SK-N-SH (cell line): ENCODE results near the gene CTSF. TPM values are rescaled to one million over a fixed set of nuclear protein-coding genes. Genes with fewer than 3 reads are reported as not detected.

Experiments
- CTCF ChIA-PET: fragments of 300-600, 350-600 bp; formaldehyde crosslinking; extraction: SDS; loops from one replicate; lab custom pipeline; 2021; lab: Yijun Ruan, JAX
- POLR2A ChIA-PET: fragments of 350-600 bp; sonication (Branson Sonifier 250); formaldehyde crosslinking; extraction: SDS; loops from one replicate; lab custom pipeline; 2020; ENCODE audit warnings: antibody characterized with exemption, inconsistent platforms; lab: Yijun Ruan, JAX
- DNase-seq: peaks from one replicate; pipeline ENCODE4 v3.0.0; 2012
- H2AFZ ChIP-seq: fragments of 200-600 bp; sonication (generic); 2 replicates; pipeline ENCODE4 v1.8.1; 2016; ENCODE audit warnings: antibody characterized with exemption, mild to moderate bottlenecking, low read depth
- H3F3A ChIP-seq: fragments of 200-600 bp; sonication (generic); replicated peaks from 2 replicates; pipeline ENCODE3; 2016; ENCODE audit warnings: antibody characterized with exemption, mild to moderate bottlenecking; ENCODE audit not compliant: insufficient read depth
- H3K27ac ChIP-seq, 2 experiments: fragments of 200-500 bp in 1 of 2; fragments of 200-600 bp in 1 of 2; sonication (Bioruptor generic) in 1 of 2; sonication (generic), shearing (Covaris generic) in 1 of 2; 2 replicates each; pipeline versions ENCODE4 v1.5.1 to v1.6.1; 2014 to 2016; ENCODE audit warnings: low read depth in 2 of 2, inconsistent platforms in 1 of 2, low read length in 1 of 2, mild to moderate bottlenecking in 1 of 2, mixed read lengths in 1 of 2
- H3K27me3 ChIP-seq: fragments of 200-600 bp; sonication (generic), shearing (Covaris generic); 2 replicates; pipeline ENCODE4 v1.6.1; 2016; ENCODE audit warnings: mixed run types; ENCODE audit not compliant: insufficient read depth
- H3K36me3 ChIP-seq, 2 experiments: fragments of 200-500 bp in 1 of 2; fragments of 200-600 bp in 1 of 2; sonication (Bioruptor generic) in 1 of 2; sonication (generic) in 1 of 2; replicated peaks in 1 of 2; 2 replicates each; pipeline versions ENCODE3 to v1.5.1; 2014 to 2016; ENCODE audit warnings: low read length in 1 of 2, mild to moderate bottlenecking in 1 of 2; ENCODE audit not compliant: insufficient read depth in 2 of 2, control insufficient read depth in 1 of 2
- H3K4me1 ChIP-seq, 2 experiments: fragments of 200-500 bp in 1 of 2; fragments of 200-600 bp in 1 of 2; sonication (Bioruptor generic) in 1 of 2; sonication (generic), shearing (Covaris generic) in 1 of 2; 2 replicates each; pipeline versions ENCODE4 v1.5.1 to v1.6.1; 2014 to 2016; ENCODE audit warnings: low read depth in 1 of 2, low read length in 1 of 2, mixed run types in 1 of 2; ENCODE audit not compliant: insufficient read depth in 2 of 2, control insufficient read depth in 1 of 2
- H3K4me2 ChIP-seq: fragments of 200-600 bp; sonication (generic), shearing (Covaris generic); 2 replicates; pipeline ENCODE4 v1.6.1; 2017; ENCODE audit warnings: mixed run types
- H3K4me3 ChIP-seq, 2 experiments: fragments of 200-500 bp in 1 of 2; fragments of 200-600 bp in 1 of 2; sonication (Bioruptor generic) in 1 of 2; sonication (generic), shearing (Covaris generic) in 1 of 2; 2 replicates each; pipeline versions ENCODE4 v1.5.1 to v1.8.1; 2014 to 2016; ENCODE audit warnings: low read depth in 2 of 2, inconsistent platforms in 1 of 2, low read length in 1 of 2, mild to moderate bottlenecking in 1 of 2, mixed read lengths in 1 of 2, moderate library complexity in 1 of 2
- H3K79me2 ChIP-seq: fragments of 200-600 bp; sonication (generic); 2 replicates; pipeline ENCODE4 v1.8.1; 2017; ENCODE audit warnings: mild to moderate bottlenecking; ENCODE audit not compliant: insufficient read depth
- H3K9ac ChIP-seq: fragments of 200-600 bp; sonication (generic); 2 replicates; pipeline ENCODE4 v1.6.1; 2017; ENCODE audit warnings: mixed run types
- H3K9me2 ChIP-seq: fragments of 200-600 bp; sonication (generic); 2 replicates; pipeline ENCODE4 v1.6.1; 2017; ENCODE audit warnings: mixed run types
- H3K9me3 ChIP-seq: fragments of 200-600 bp; sonication (generic); 2 replicates; pipeline ENCODE4 v1.6.1; 2017; ENCODE audit warnings: mixed run types, mild to moderate bottlenecking, moderate library complexity
- H4K20me1 ChIP-seq: fragments of 200-600 bp; sonication (generic); 2 replicates; pipeline ENCODE4 v1.6.1; 2017; ENCODE audit warnings: mild to moderate bottlenecking, mixed run types; ENCODE audit not compliant: insufficient read depth
- ELF1 ChIP-seq: IDR thresholded peaks from 2 replicates; pipeline ENCODE4 v1.4.0; 2012
- FOSL2 ChIP-seq: IDR thresholded peaks from 2 replicates; pipeline ENCODE4 v1.4.0; 2012; ENCODE audit warnings: low read depth, mild to moderate bottlenecking, moderate library complexity, borderline replicate concordance
- FOXJ3 ChIP-seq: sonication (generic); formaldehyde crosslinking; IDR thresholded peaks from 2 replicates; pipeline ENCODE4 v1.5.1; 2020; ENCODE audit warnings: mild to moderate bottlenecking, missing genetic modification reagents
- FOXM1 ChIP-seq: IDR thresholded peaks from 2 replicates; pipeline ENCODE4 v1.4.0; 2012; ENCODE audit warnings: low read depth, mild to moderate bottlenecking
- GATA2 ChIP-seq: sonication (generic); formaldehyde crosslinking; IDR thresholded peaks from 2 replicates; pipeline ENCODE4 v1.5.0; 2020; ENCODE audit warnings: mild to moderate bottlenecking, missing genetic modification reagents
- MEF2A ChIP-seq: IDR thresholded peaks from 2 replicates; pipeline ENCODE4 v1.4.0; 2012; ENCODE audit warnings: low read depth, borderline replicate concordance
- MXI1 ChIP-seq: IDR thresholded peaks from 2 replicates; pipeline ENCODE4 v1.6.1; 2012; ENCODE audit warnings: mild to moderate bottlenecking, low read depth, low read length, improper control_type of control experiment
- POLR2AphosphoS5 ChIP-seq: IDR thresholded peaks from 2 replicates; pipeline ENCODE4 v1.6.1; 2012; ENCODE audit warnings: low read depth, low read length
- RCOR1 ChIP-seq: fragments of 150-350 bp; IDR thresholded peaks from 2 replicates; pipeline ENCODE4 v1.6.1; 2017; ENCODE audit warnings: antibody characterized with exemption, low read length
- REST ChIP-seq: IDR thresholded peaks from 2 replicates; pipeline ENCODE4 v1.6.1; 2012; ENCODE audit warnings: mild to moderate bottlenecking, low read depth, low read length, moderate library complexity
- RFX5 ChIP-seq: IDR thresholded peaks from 2 replicates; pipeline ENCODE4 v1.6.1; 2012; ENCODE audit warnings: mild to moderate bottlenecking, improper control_type of control experiment, low read length
- SMC3 ChIP-seq: IDR thresholded peaks from 2 replicates; pipeline ENCODE4 v1.6.1; 2012; ENCODE audit warnings: low read depth, low read length, improper control_type of control experiment
- TCF12 ChIP-seq: IDR thresholded peaks from 2 replicates; pipeline ENCODE4 v1.4.0; 2012
- TEAD4 ChIP-seq: IDR thresholded peaks from 2 replicates; pipeline ENCODE4 v1.4.0; 2012; ENCODE audit warnings: mild to moderate bottlenecking, borderline replicate concordance; ENCODE audit not compliant: insufficient read depth
- ZBTB33 ChIP-seq: IDR thresholded peaks from 2 replicates; pipeline ENCODE4 v1.4.0; 2012; ENCODE audit warnings: low read depth, borderline replicate concordance
- WGBS: methylation state at CpG from one replicate; pipeline ENCODE4 v1.1.6; 2017; ENCODE audit warnings: low lambda C conversion rate; 5-methylcytosine and 5-hydroxymethylcytosine counted together
- polyA plus RNA-seq, 3 experiments: library from polyadenylated mRNA; depleted of rRNA; stranded (reverse); fragments of >200 nt; gene quantifications; 2 replicates each; pipeline ENCODE4 v1.2.3, GENCODE V29; 2012
- TF ChIP-seq, protein P1 (sequence below): fragments of 150-350 bp; IDR thresholded peaks from 2 replicates; pipeline ENCODE4 v1.6.1; 2016; ENCODE audit warnings: mild to moderate bottlenecking, low read depth, low read length
- TF ChIP-seq, protein P2 (sequence below): IDR thresholded peaks from 2 replicates; pipeline ENCODE4 v1.4.0; 2012; ENCODE audit warnings: low read depth

Gene CTSF
- polyA plus RNA-seq, 1 of the 3 experiments (the other 2 are of a cell fraction), result 57.2 TPM

DNA sequence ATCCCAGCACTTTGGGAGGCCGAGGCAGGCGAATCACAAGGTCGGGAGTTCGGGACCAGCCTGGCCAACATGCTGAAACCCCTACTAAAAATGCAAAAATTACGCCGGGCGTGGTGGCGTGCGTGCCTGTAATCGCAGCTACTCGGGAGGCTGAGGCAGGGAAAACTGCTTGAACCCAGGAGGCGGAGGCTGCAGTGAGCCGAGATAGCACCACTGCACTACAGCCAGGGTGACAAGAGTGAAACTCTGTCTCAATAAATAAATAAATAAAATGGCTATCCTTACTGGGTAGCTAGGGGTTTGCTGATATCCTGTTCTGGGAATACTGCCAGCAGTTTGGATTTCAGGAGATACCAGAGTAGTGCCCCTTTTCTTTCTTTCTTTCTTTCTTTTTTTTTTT, 45.7 kb upstream of the CTSF start:
- H3K9me3 ChIP-seq, result no peaks in the 10 kb centered on the region
- no peak overlapping the region for H3K4me3 ChIP-seq
- ChIA-PET POLR2A (no interaction called here), CTCF (interaction anchor here (0.7 kb wide), 1 partner anchor 22 kb away, joined by 3 read pairs; no protein-coding TSS in a partner anchor)
- no peak overlapping the region for H3K4me2 ChIP-seq
- peaks cover 0 to 4% of the 10 kb centered on the region in 2 experiments for H3K36me3 ChIP-seq
- no peak overlapping the region for H3K9ac ChIP-seq
- H3K4me1 ChIP-seq, result peaks cover 8 to 11% of the 10 kb centered on the region in 2 experiments; a peak in 2 of 4 replicates
- H4K20me1 ChIP-seq, result peaks cover 23% of the 10 kb centered on the region
- WGBS, result 94% methylated on average over 13 of the region's 13 CpGs
- H3K27me3 ChIP-seq, result no peaks in the 10 kb centered on the region
- H3K9me2 ChIP-seq, result no peaks in the 10 kb centered on the region
- H3F3A ChIP-seq, result peaks cover 9% of the 10 kb centered on the region
- no peak overlapping the region for H2AFZ ChIP-seq
- H3K79me2 ChIP-seq, result peaks cover 38% of the 10 kb centered on the region
- no peak for TF ChIP-seq TEAD4
- TF ChIP-seq TCF12, result no peak
- TF ChIP-seq, protein P1, sequence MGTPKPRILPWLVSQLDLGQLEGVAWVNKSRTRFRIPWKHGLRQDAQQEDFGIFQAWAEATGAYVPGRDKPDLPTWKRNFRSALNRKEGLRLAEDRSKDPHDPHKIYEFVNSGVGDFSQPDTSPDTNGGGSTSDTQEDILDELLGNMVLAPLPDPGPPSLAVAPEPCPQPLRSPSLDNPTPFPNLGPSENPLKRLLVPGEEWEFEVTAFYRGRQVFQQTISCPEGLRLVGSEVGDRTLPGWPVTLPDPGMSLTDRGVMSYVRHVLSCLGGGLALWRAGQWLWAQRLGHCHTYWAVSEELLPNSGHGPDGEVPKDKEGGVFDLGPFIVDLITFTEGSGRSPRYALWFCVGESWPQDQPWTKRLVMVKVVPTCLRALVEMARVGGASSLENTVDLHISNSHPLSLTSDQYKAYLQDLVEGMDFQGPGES, result no peak
- TF ChIP-seq MEF2A, result no peak
- no peak for TF ChIP-seq GATA2 (CRISPR knock-in tag)
- no peak for TF ChIP-seq RCOR1
- no peak for TF ChIP-seq RFX5
- no peak for TF ChIP-seq REST
- DNase-seq, result no peak
- H3K27ac ChIP-seq, result no peak overlapping the region

- Histone ChIP-seq H3K27ac (no peak overlapping the region), H4K20me1 (peaks cover 7% of the 10 kb centered on the region), H3F3A (peaks cover 9% of the 10 kb centered on the region), H3K4me1 (no peaks in the 10 kb centered on the region), H3K36me3 (no peaks in the 10 kb centered on the region), H2AFZ (no peak overlapping the region), H3K27me3 (no peaks in the 10 kb centered on the region), H3K9me2 (no peaks in the 10 kb centered on the region), H3K9ac (no peak overlapping the region), H3K4me2 (no peak overlapping the region), H3K9me3 (no peaks in the 10 kb centered on the region), H3K79me2 (peaks cover 22% of the 10 kb centered on the region), H3K4me3 (no peak overlapping the region)
- ChIA-PET POLR2A (interaction anchor here (1.0 kb wide), 1 partner anchor 65 kb away, joined by 3 read pairs; the partner anchor contains the start of gene RBM4B), CTCF (interaction anchor here (0.9 kb wide), 1 partner anchor 203 kb away, joined by 3 read pairs; no protein-coding TSS in a partner anchor)
- DNase-seq, result no peak
- 100% methylated on average over 1 of the region's 1 CpG for WGBS
- TF ChIP-seq ZBTB33 (no peak), FOXJ3 (no peak), POLR2AphosphoS5 (no peak), SMC3 (no peak), FOSL2 (no peak), RFX5 (no peak), MXI1 (no peak), ELF1 (no peak), FOXM1 (no peak), REST (no peak)
- TF ChIP-seq, protein P2, sequence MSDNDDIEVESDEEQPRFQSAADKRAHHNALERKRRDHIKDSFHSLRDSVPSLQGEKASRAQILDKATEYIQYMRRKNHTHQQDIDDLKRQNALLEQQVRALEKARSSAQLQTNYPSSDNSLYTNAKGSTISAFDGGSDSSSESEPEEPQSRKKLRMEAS, result no peak
Observed at GRCh38 chr11:66612458-66612857, 44.1 kb upstream of the CTSF start.
